Neural progenitor cell (in vitro differentiated cells): ENCODE results near the gene ARHGEF37.

Source experiments
- CTCF ChIP-seq: fragments of 200-600 bp; sonication (generic); IDR thresholded peaks from 2 replicates; pipeline ENCODE4 v1.5.1; 2017; ENCODE audit warnings: antibody characterized with exemption, mild to moderate bottlenecking
- EZH2 ChIP-seq: fragments of 200-600 bp; sonication (generic); IDR thresholded peaks from 2 replicates; pipeline ENCODE4 v1.6.1; 2017; ENCODE audit warnings: antibody characterized with exemption, mild to moderate bottlenecking, moderate library complexity

- no peak for TF ChIP-seq CTCF
- no peak for TF ChIP-seq EZH2
Observed at GRCh38 chr5:149600932-149601331, 19.6 kb downstream of the ARHGEF37 start.
